H1 (cell line): Measurements from ENCODE around the gene SOHLH1. TPM values are rescaled to one million over a fixed set of nuclear protein-coding genes. Genes with fewer than 3 reads are reported as not detected.

ENCODE experiments used
- CTCF ChIA-PET: fragments of 300-600 bp; sonication (Branson Sonifier 250); formaldehyde crosslinking; loops from one replicate; lab custom pipeline; 2021; ENCODE audit not compliant: partially characterized antibody; lab: Charles Lee
- POLR2A ChIA-PET: fragments of 300-600 bp; sonication (Branson Sonifier 250); formaldehyde crosslinking; loops from one replicate; lab custom pipeline; 2021; ENCODE audit warnings: inconsistent platforms; ENCODE audit not compliant: partially characterized antibody; lab: Charles Lee
- DNase-seq, 2 experiments: peaks; one replicate each; pipeline versions ENCODE4 v3.0.0 to v3.0.0-alpha.2; 2010 to 2022; ENCODE audit warnings: low spot score in 2 of 2, low read depth in 1 of 2, mixed read lengths in 1 of 2
- FAIRE-seq: peaks from 2 replicates; lab custom pipeline; 2011; peaks lifted over from hg19 to GRCh38; lab: Jason Lieb, UNC
- H2AFZ ChIP-seq: 2 replicates; pipeline ENCODE4 v1.8.1; 2012; ENCODE audit warnings: low read length, inconsistent platforms
- H2AK5ac ChIP-seq: 2 replicates; pipeline ENCODE4 v1.6.1; 2013; ENCODE audit warnings: low read depth, low read length
- H2BK120ac ChIP-seq: replicated peaks from 2 replicates; pipeline ENCODE3; 2013; ENCODE audit warnings: low read depth, low read length, inconsistent platforms
- H2BK12ac ChIP-seq: 2 replicates; pipeline ENCODE4 v1.6.1; 2013; ENCODE audit warnings: low read depth, low read length
- H2BK15ac ChIP-seq: 2 replicates; pipeline ENCODE4 v1.6.1; 2013; ENCODE audit warnings: low read length
- H2BK20ac ChIP-seq: 2 replicates; pipeline ENCODE4 v1.6.1; 2013; ENCODE audit warnings: low read length
- H2BK5ac ChIP-seq: 2 replicates; pipeline ENCODE4 v1.6.1; 2013; ENCODE audit warnings: low read depth, low read length
- H3K14ac ChIP-seq: 2 replicates; pipeline ENCODE4 v1.6.1; 2013; ENCODE audit warnings: inconsistent platforms; ENCODE audit not compliant: insufficient read length
- H3K18ac ChIP-seq: 2 replicates; pipeline ENCODE4 v1.6.1; 2013; ENCODE audit warnings: low read length; ENCODE audit errors: extremely low read depth
- H3K23ac ChIP-seq: 2 replicates; pipeline ENCODE4 v1.6.1; 2013; ENCODE audit warnings: inconsistent platforms; ENCODE audit not compliant: insufficient read length
- H3K23me2 ChIP-seq: 2 replicates; pipeline ENCODE4 v1.6.1; 2013; ENCODE audit warnings: low read depth, low read length
- H3K27ac ChIP-seq: 2 replicates; pipeline ENCODE4 v1.6.1; 2011; ENCODE audit warnings: low read depth, low read length, inconsistent platforms
- H3K27me3 ChIP-seq, 4 experiments: replicated peaks in 1 of 4; 1 replicate in 1 of 4; 2 replicates in 3 of 4; pipeline versions ENCODE4 v1.6.1 to v1.8.1; 2011 to 2013; ENCODE audit warnings: low read length in 3 of 4, mild to moderate bottlenecking in 3 of 4, inconsistent platforms in 2 of 4, mixed read lengths in 2 of 4, moderate library complexity in 1 of 4; ENCODE audit not compliant: control insufficient read depth in 3 of 4, insufficient read depth in 3 of 4; ENCODE audit errors: extremely low read depth in 1 of 4
- H3K36me3 ChIP-seq, 4 experiments: 2 replicates each; pipeline versions ENCODE4 v1.6.1 to v1.8.1; 2011 to 2013; ENCODE audit warnings: mild to moderate bottlenecking in 4 of 4, low read length in 3 of 4, moderate library complexity in 2 of 4, control low read depth in 1 of 4, inconsistent platforms in 1 of 4; ENCODE audit not compliant: insufficient read depth in 4 of 4, control insufficient read depth in 2 of 4
- H3K4ac ChIP-seq: replicated peaks from 2 replicates; pipeline ENCODE3; 2013; ENCODE audit warnings: low read length, low read depth, mixed read lengths, inconsistent platforms; ENCODE audit not compliant: insufficient read length
- H3K4me1 ChIP-seq, 4 experiments: replicated peaks in 1 of 4; 1 replicate in 1 of 4; 2 replicates in 3 of 4; pipeline versions ENCODE4 v1.6.1 to v1.8.1; 2011 to 2013; ENCODE audit warnings: low read length in 3 of 4, inconsistent platforms in 2 of 4, mixed read lengths in 1 of 4; ENCODE audit not compliant: insufficient read depth in 4 of 4, control insufficient read depth in 3 of 4
- H3K4me2 ChIP-seq, 2 experiments: 2 replicates each; pipeline versions ENCODE4 v1.6.1 to v1.8.1; 2011 to 2013; ENCODE audit warnings: low read depth in 2 of 2, low read length in 2 of 2, control low read depth in 1 of 2, inconsistent platforms in 1 of 2, mild to moderate bottlenecking in 1 of 2; ENCODE audit not compliant: insufficient read depth in 1 of 2
- H3K4me3 ChIP-seq, 4 experiments: fragments of 200-600, 300-600 bp in 1 of 4; sonication (generic), shearing (Covaris generic), sonication (Bioruptor Twin) in 1 of 4; 2 replicates each; pipeline versions ENCODE4 v1.5.1 to v1.8.1; 2011 to 2016; ENCODE audit warnings: low read length in 4 of 4, low read depth in 3 of 4, control low read depth in 2 of 4, inconsistent platforms in 2 of 4, mild to moderate bottlenecking in 2 of 4, mixed read lengths in 1 of 4, moderate library complexity in 1 of 4; ENCODE audit not compliant: insufficient read depth in 2 of 4; ENCODE audit errors: extremely low read depth in 1 of 4
- H3K56ac ChIP-seq: replicated peaks from 2 replicates; pipeline ENCODE3; 2013; ENCODE audit warnings: low read depth, mild to moderate bottlenecking, mixed read lengths, low read length, inconsistent platforms; ENCODE audit not compliant: insufficient read length
- H3K79me1 ChIP-seq: 2 replicates; pipeline ENCODE4 v1.6.1; 2013; ENCODE audit warnings: low read depth, low read length, control low read depth
- H3K79me2 ChIP-seq, 2 experiments: 2 replicates each; pipeline versions ENCODE4 v1.6.1 to v1.8.1; 2012 to 2013; ENCODE audit warnings: low read length in 2 of 2, mild to moderate bottlenecking in 2 of 2, inconsistent platforms in 1 of 2; ENCODE audit not compliant: insufficient read depth in 2 of 2, control insufficient read depth in 1 of 2
- H3K9ac ChIP-seq, 4 experiments: replicated peaks in 1 of 4; 1 replicate in 1 of 4; 2 replicates in 3 of 4; pipeline versions ENCODE4 v1.6.1 to v1.8.1; 2011 to 2013; ENCODE audit warnings: low read depth in 3 of 4, low read length in 3 of 4, control low read depth in 2 of 4, mild to moderate bottlenecking in 2 of 4, moderate library complexity in 2 of 4, inconsistent platforms in 1 of 4; ENCODE audit errors: extremely low read depth in 1 of 4
- H3K9me3 ChIP-seq, 2 experiments: 2 replicates each; pipeline versions ENCODE4 v1.6.1 to v1.8.1; 2012 to 2013; ENCODE audit warnings: mild to moderate bottlenecking in 2 of 2, moderate library complexity in 2 of 2, control low read depth in 1 of 2, inconsistent platforms in 1 of 2, low read depth in 1 of 2, low read length in 1 of 2, mixed read lengths in 1 of 2; ENCODE audit not compliant: insufficient read depth in 2 of 2
- H4K20me1 ChIP-seq, 2 experiments: replicated peaks in 1 of 2; 2 replicates each; pipeline versions ENCODE3 to v1.8.1; 2011 to 2013; ENCODE audit warnings: inconsistent platforms in 2 of 2, low read length in 2 of 2, mild to moderate bottlenecking in 1 of 2; ENCODE audit not compliant: insufficient read depth in 2 of 2, control insufficient read depth in 1 of 2
- H4K5ac ChIP-seq: 2 replicates; pipeline ENCODE4 v1.6.1; 2013; ENCODE audit warnings: low read length, low read depth, mixed read lengths, inconsistent platforms; ENCODE audit not compliant: insufficient read length
- H4K8ac ChIP-seq: 2 replicates; pipeline ENCODE4 v1.8.0; 2013; ENCODE audit warnings: mild to moderate bottlenecking, moderate library complexity, low read length, inconsistent platforms; ENCODE audit not compliant: insufficient read depth; ENCODE audit errors: extremely low read depth
- H4K91ac ChIP-seq: replicated peaks from 2 replicates; pipeline ENCODE3; 2013; ENCODE audit warnings: low read length, mixed read lengths, inconsistent platforms; ENCODE audit not compliant: insufficient read length
- EP300 ChIP-seq, 2 experiments: IDR thresholded peaks; 1 replicate in 1 of 2; 2 replicates in 1 of 2; pipeline ENCODE4 v1.6.1; 2011 to 2012; ENCODE audit warnings: low read depth in 2 of 2, low read length in 2 of 2, mild to moderate bottlenecking in 2 of 2, borderline replicate concordance in 1 of 2, inconsistent platforms in 1 of 2, moderate library complexity in 1 of 2
- JUN ChIP-seq: IDR thresholded peaks from 2 replicates; pipeline ENCODE4 v1.6.1; 2011; ENCODE audit warnings: low read depth, mild to moderate bottlenecking, improper control_type of control experiment, low read length
- SIX5 ChIP-seq: IDR thresholded peaks from 2 replicates; pipeline ENCODE4 v1.6.1; 2011; ENCODE audit warnings: mild to moderate bottlenecking, low read depth, low read length
- SP1 ChIP-seq: IDR thresholded peaks from 2 replicates; pipeline ENCODE4 v1.6.1; 2011; ENCODE audit warnings: low read depth, low read length
- ZNF274 ChIP-seq: IDR thresholded peaks from 2 replicates; pipeline ENCODE4 v1.7.0; 2012; ENCODE audit warnings: low read length, borderline replicate concordance; ENCODE audit errors: extremely low read depth
- WGBS, 2 experiments: shearing (Covaris generic) in 1 of 2; methylation state at CpG; one replicate each; pipeline versions ENCODE4 v1.1.6 to v1.1.7; 2013 to 2015; ENCODE audit warnings: low lambda C conversion rate in 2 of 2, mixed read lengths in 2 of 2, inconsistent platforms in 1 of 2, low coverage in 1 of 2, missing lambda C conversion rate in 1 of 2; ENCODE audit not compliant: insufficient replicate concordance in 2 of 2, insufficient coverage in 1 of 2, insufficient read length in 1 of 2; ENCODE audit errors: extremely low coverage in 1 of 2, missing lambda C conversion rate in 1 of 2; 5-methylcytosine and 5-hydroxymethylcytosine counted together
- polyA plus RNA-seq, 7 experiments: library from polyadenylated mRNA; depleted of rRNA in 3 of 7; stranded (reverse) in 5 of 7; unstranded in 2 of 7; fragments of >200 nt in 5 of 7; fragments of 200-250 nt in 2 of 7; gene quantifications; 1 replicate in 5 of 7; 2 replicates in 1 of 7; 4 replicates in 1 of 7; pipeline versions ENCODE4 v1.2.1 to v1.2.3, GENCODE V29; 2011 to 2013; ENCODE audit warnings: missing spikeins in 2 of 7, mixed read lengths in 2 of 7
- total RNA-seq: library from RNA; stranded (reverse); fragmentation: NEBNext Ultra II Directional; extraction: Animal tissue kit (Norgen Biotek cat#: 25700); gene quantifications from 2 replicates; pipeline ENCODE4 v1.2.1, GENCODE V29; 2021
- TF ChIP-seq, protein P1 (sequence below): IDR thresholded peaks from 2 replicates; pipeline ENCODE4 v1.6.1; 2012; ENCODE audit warnings: inconsistent platforms

The SOHLH1 gene
- total and polyA plus RNA-seq, 2 of the 8 experiments (the other 6 are each of a cell fraction or from before 2014, with no cell fraction given): 0.11 TPM; not detected in 1

- H3K23me2 ChIP-seq: peaks cover 8% of the 10 kb centered on the region; the same call in 1 of the 2 replicates
- H3K36me3 ChIP-seq: no peaks in the 10 kb centered on the region
- H2BK12ac ChIP-seq: no peak overlapping the region
- H3K4me2 ChIP-seq: no peak overlapping the region
- H4K91ac ChIP-seq: no peak overlapping the region
- no peak overlapping the region for H2AFZ ChIP-seq
- H3K27me3 ChIP-seq: no peaks in the 10 kb centered on the region
- no peak overlapping the region for H3K56ac ChIP-seq
- no peak overlapping the region for H3K18ac ChIP-seq
- FAIRE-seq (no peak), DNase-seq (no peak)
- no peak overlapping the region for H2BK120ac ChIP-seq
- H3K4ac ChIP-seq: no peak overlapping the region
- H3K14ac ChIP-seq: no peak overlapping the region
- ChIA-PET CTCF (interaction anchor here (0.9 to 1.1 kb wide), 2 partner anchors 32 to 44 kb away, joined by 3 to 4 read pairs; no protein-coding TSS in a partner anchor), POLR2A (no interaction called here)
- no peak overlapping the region for H4K8ac ChIP-seq
- TF ChIP-seq JUN: no peak
- TF ChIP-seq SP1: no peak
- TF ChIP-seq EP300 (IDR thresholded peaks at IDR 0.05; ENCODE audit: borderline replicate concordance in 1 of 2, low read depth in 2 of 2, low read length in 2 of 2): no peak
- TF ChIP-seq SIX5: no peak
- TF ChIP-seq, protein P1, sequence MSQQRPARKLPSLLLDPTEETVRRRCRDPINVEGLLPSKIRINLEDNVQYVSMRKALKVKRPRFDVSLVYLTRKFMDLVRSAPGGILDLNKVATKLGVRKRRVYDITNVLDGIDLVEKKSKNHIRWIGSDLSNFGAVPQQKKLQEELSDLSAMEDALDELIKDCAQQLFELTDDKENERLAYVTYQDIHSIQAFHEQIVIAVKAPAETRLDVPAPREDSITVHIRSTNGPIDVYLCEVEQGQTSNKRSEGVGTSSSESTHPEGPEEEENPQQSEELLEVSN: no peak
- TF ChIP-seq ZNF274: no peak
- no peaks in the 10 kb centered on the region for H3K4me1 ChIP-seq
- H2AK5ac ChIP-seq: 0 out of 2 replicates have a peak overlapping the region, but pooled peaks have one; percentile 24
- 88% methylated on average over 12 of the region's 16 CpGs; no CpG with 5 or more reads in 1 of the 2 experiments for WGBS, 2 experiments
- H3K79me1 ChIP-seq: no peaks in the 10 kb centered on the region
- no peak overlapping the region for H2BK15ac ChIP-seq
- H4K20me1 ChIP-seq: peaks cover 0 to 3% of the 10 kb centered on the region in 2 experiments
- H4K5ac ChIP-seq: no peak overlapping the region
- no peak overlapping the region for H3K23ac ChIP-seq
- no peak overlapping the region; a peak in 1 of 7 replicates for H3K9ac ChIP-seq
- H2BK5ac ChIP-seq: no peak overlapping the region; the same call in 1 of the 2 replicates
- H3K27ac ChIP-seq: no peak overlapping the region
- H2BK20ac ChIP-seq: no peak overlapping the region
- H3K79me2 ChIP-seq: no peaks in the 10 kb centered on the region
- H3K4me3 ChIP-seq: no peak overlapping the region
- no peaks in the 10 kb centered on the region for H3K9me3 ChIP-seq
Measured at GRCh38 chr9:135748676-135749075, 49.4 kb upstream of the SOHLH1 start.
